Peyer's patch (tissue), 4 donors: ENCODE measurements around the gene TDP1. TPM values are rescaled to one million over a fixed set of nuclear protein-coding genes. Genes with fewer than 3 reads are reported as not detected.

Experiments
- DNase-seq, 3 donors: peaks; one replicate each; pipeline ENCODE4 v3.0.0-alpha.2; 2017 to 2019
- H3K27ac ChIP-seq, 4 donors: fragments of 200-600 bp; sonication (generic); one replicate each; pipeline ENCODE4 v1.5.1; 2016 to 2019
- H3K27me3 ChIP-seq, 2 donors: fragments of 200-600 bp; sonication (generic); one replicate each; pipeline ENCODE4 v1.5.1; 2019
- H3K36me3 ChIP-seq, 3 donors: fragments of 200-600 bp; sonication (generic); one replicate each; pipeline ENCODE4 v1.5.1; 2016 to 2019
- H3K4me1 ChIP-seq, 4 donors: fragments of 200-600 bp; sonication (generic); one replicate each; pipeline ENCODE4 v1.5.1; 2016 to 2019
- H3K4me3 ChIP-seq, 4 donors: fragments of 200-600 bp; sonication (generic); 1 replicate in 3 of 4; 2 replicates in 1 of 4; pipeline ENCODE4 v1.5.1; 2016 to 2019; ENCODE audit warnings: mild to moderate bottlenecking in 1 of 4
- H3K9me3 ChIP-seq, 4 donors: fragments of 200-600 bp; sonication (generic); one replicate each; pipeline ENCODE4 v1.5.1; 2016 to 2019; ENCODE audit warnings: mild to moderate bottlenecking in 1 of 4
- CTCF ChIP-seq, 6 experiments: fragments of 450-650 bp in 4 of 6; fragments of 200-600 bp in 2 of 6; sonication (generic) in 1 of 6; IDR thresholded peaks; one replicate each; pipeline ENCODE4 v1.5.1; 2017 to 2019; ENCODE audit warnings: antibody characterized with exemption in 6 of 6, mild to moderate bottlenecking in 3 of 6, moderate library complexity in 1 of 6
- POLR2A ChIP-seq, 2 donors: fragments of 450-650 bp; IDR thresholded peaks; one replicate each; pipeline ENCODE4 v1.5.1; 2017; ENCODE audit warnings: antibody characterized with exemption in 2 of 2, mild to moderate bottlenecking in 2 of 2, moderate library complexity in 2 of 2
- total RNA-seq, 4 donors: library from RNA; depleted of rRNA; stranded (reverse); fragments of >200 nt; gene quantifications; one replicate each; pipeline ENCODE4 v1.1.0, GENCODE V29; 2016

The TDP1 gene
- total RNA-seq, 4 donors from 2014 or later: 9.5 to 44.6 (median 15.5) TPM

GRCh38 chr14:89990218-89990617, 34.5 kb downstream of the TDP1 start:
- Histone ChIP-seq H3K4me1 (no peaks in the 10 kb centered on the region), H3K4me3 (no peak overlapping the region), H3K36me3 (peaks cover 0 to 46% (median 0%) of the 10 kb centered on the region in 3 donors), H3K9me3 (no peaks in the 10 kb centered on the region), H3K27ac (no peak overlapping the region), H3K27me3 (no peaks in the 10 kb centered on the region)
- TF ChIP-seq POLR2A (IDR thresholded peaks at IDR 0.05) (no peak), CTCF (IDR thresholded peaks at IDR 0.05) (no peak)
- no peak for DNase-seq

- Histone ChIP-seq H3K4me1 (no peaks in the 10 kb centered on the region), H3K36me3 (peaks cover 0 to 51% (median 0%) of the 10 kb centered on the region in 3 donors), H3K4me3 (no peak overlapping the region), H3K9me3 (no peaks in the 10 kb centered on the region), H3K27ac (no peak overlapping the region), H3K27me3 (no peaks in the 10 kb centered on the region)
- TF ChIP-seq CTCF (IDR thresholded peaks at IDR 0.05) (no peak), POLR2A (IDR thresholded peaks at IDR 0.05) (no peak)
- DNase-seq: no peak
These were observed 35.0 kb downstream of the TDP1 start for GRCh38 chr14:89990623-89991275.

GRCh38 chr14:89992273-89992672, 36.5 kb downstream of the TDP1 start:
- Histone ChIP-seq H3K27ac (no peak overlapping the region), H3K9me3 (no peaks in the 10 kb centered on the region), H3K4me3 (no peak overlapping the region), H3K4me1 (no peaks in the 10 kb centered on the region), H3K27me3 (no peaks in the 10 kb centered on the region), H3K36me3 (peaks cover 0 to 61% (median 0%) of the 10 kb centered on the region in 3 donors)
- TF ChIP-seq POLR2A (IDR thresholded peaks at IDR 0.05) (no peak), CTCF (IDR thresholded peaks at IDR 0.05) (no peak)
- no peak for DNase-seq

- Histone ChIP-seq H3K4me1 (no peaks in the 10 kb centered on the region), H3K27me3 (no peaks in the 10 kb centered on the region), H3K9me3 (no peaks in the 10 kb centered on the region), H3K27ac (no peak overlapping the region), H3K4me3 (no peak overlapping the region), H3K36me3 (peaks cover 0 to 54% (median 0%) of the 10 kb centered on the region in 3 donors)
- no peak for TF ChIP-seq POLR2A (IDR thresholded peaks at IDR 0.05)
- no peak for TF ChIP-seq CTCF (IDR thresholded peaks at IDR 0.05)
- DNase-seq: no peak
These were observed 41.2 kb downstream of the TDP1 start for GRCh38 chr14:89996963-89997362.

- H3K27ac ChIP-seq: no peak overlapping the region
- H3K4me1 ChIP-seq: no peaks in the 10 kb centered on the region
- no peak overlapping the region for H3K4me3 ChIP-seq
- no peaks in the 10 kb centered on the region for H3K9me3 ChIP-seq
- TF ChIP-seq POLR2A (IDR thresholded peaks at IDR 0.05): no peak
- no peak for TF ChIP-seq CTCF (IDR thresholded peaks at IDR 0.05)
- H3K36me3 ChIP-seq: peaks cover 0 to 24% (median 0%) of the 10 kb centered on the region in 3 donors
- H3K27me3 ChIP-seq: no peaks in the 10 kb centered on the region
- DNase-seq: no peak
These were observed 45.2 kb downstream of the TDP1 start for GRCh38 chr14:90000935-90001334.
